Keratinocyte (primary cell): ENCODE data around the gene SH2B3. TPM values are rescaled to one million over a fixed set of nuclear protein-coding genes. Genes with fewer than 3 reads are reported as not detected.
"Not testable (repeated sequence)": the region's sequence is repeated elsewhere in the genome, so short reads cannot be mapped to it uniquely, and the experiment has no call there.

Source experiments
- DNase-seq: peaks from one replicate; pipeline ENCODE4 v3.0.0-alpha.2; 2011; ENCODE audit warnings: low read depth, missing footprints, low spot score
- FAIRE-seq: peaks from 2 replicates; lab custom pipeline; 2011; peaks lifted over from hg19 to GRCh38; lab: Jason Lieb, UNC
- H2AFZ ChIP-seq: 2 replicates; pipeline ENCODE4 v1.6.0; 2012; ENCODE audit warnings: low read length, control low read depth, inconsistent platforms; ENCODE audit not compliant: control insufficient read depth
- H3K27ac ChIP-seq: 2 replicates; pipeline ENCODE4 v1.5.1; 2011; ENCODE audit warnings: low read length; ENCODE audit not compliant: control insufficient read depth, insufficient read depth
- H3K27me3 ChIP-seq: 3 replicates; pipeline ENCODE4 v1.6.0; 2011; ENCODE audit warnings: low read length; ENCODE audit not compliant: control insufficient read depth, insufficient read depth; ENCODE audit errors: extremely low read depth
- H3K36me3 ChIP-seq, 2 experiments: 2 replicates in 1 of 2; 3 replicates in 1 of 2; pipeline ENCODE4 v1.5.1; 2011; ENCODE audit warnings: low read length in 2 of 2, mild to moderate bottlenecking in 1 of 2; ENCODE audit not compliant: control insufficient read depth in 2 of 2, insufficient read depth in 2 of 2; ENCODE audit errors: extremely low read depth in 1 of 2
- H3K4me1 ChIP-seq: 3 replicates; pipeline ENCODE4 v1.5.1; 2011; ENCODE audit warnings: low read length; ENCODE audit not compliant: control insufficient read depth, insufficient read depth; ENCODE audit errors: extremely low read depth
- H3K4me2 ChIP-seq: 3 replicates; pipeline ENCODE4 v1.6.0; 2011; ENCODE audit warnings: low read depth, low read length; ENCODE audit not compliant: control insufficient read depth, insufficient read depth; ENCODE audit errors: extremely low read depth
- H3K4me3 ChIP-seq, 3 experiments: fragments of 200-600 bp in 1 of 3; sonication (generic) in 1 of 3; 2 replicates in 2 of 3; 3 replicates in 1 of 3; pipeline ENCODE4 v1.5.1; 2011 to 2016; ENCODE audit warnings: low read length in 3 of 3, mild to moderate bottlenecking in 3 of 3, control low read depth in 2 of 3, inconsistent platforms in 1 of 3, low read depth in 1 of 3, mixed read lengths in 1 of 3, mixed run types in 1 of 3, moderate library complexity in 1 of 3; ENCODE audit not compliant: control insufficient read depth in 2 of 3, insufficient read depth in 2 of 3; ENCODE audit errors: extremely low read depth in 1 of 3
- H3K79me2 ChIP-seq: 2 replicates; pipeline ENCODE4 v1.6.0; 2012; ENCODE audit warnings: low read length; ENCODE audit not compliant: control insufficient read depth, insufficient read depth
- H3K9ac ChIP-seq: 3 replicates; pipeline ENCODE4 v1.6.0; 2011; ENCODE audit warnings: low read length; ENCODE audit not compliant: control insufficient read depth, insufficient read depth; ENCODE audit errors: extremely low read depth
- H3K9me1 ChIP-seq: 3 replicates; pipeline ENCODE4 v1.6.0; 2011; ENCODE audit warnings: low read length; ENCODE audit not compliant: control insufficient read depth, insufficient read depth; ENCODE audit errors: extremely low read depth
- H3K9me3 ChIP-seq: 2 replicates; pipeline ENCODE4 v1.5.1; 2012; ENCODE audit warnings: low read depth, low read length; ENCODE audit not compliant: control insufficient read depth
- H4K20me1 ChIP-seq: 3 replicates; pipeline ENCODE4 v1.6.0; 2011; ENCODE audit warnings: low read length; ENCODE audit not compliant: control insufficient read depth, insufficient read depth; ENCODE audit errors: extremely low read depth
- EZH2 ChIP-seq: IDR thresholded peaks from one replicate; pipeline ENCODE4 v1.6.1; 2012; ENCODE audit warnings: inconsistent platforms, mild to moderate bottlenecking, low read length, moderate library complexity
- dilution Hi-C: fragments of 300-500 bp; cut with MboI; formaldehyde crosslinking; loops from one replicate; pipeline ENCODE4 v1.7.0; 2020; ENCODE audit warnings: low sequenced_read_pairs; ENCODE audit not compliant: extremely low pct_ligation_motif_present
- polyA plus RNA-seq, 5 experiments: library from polyadenylated mRNA; depleted of rRNA in 3 of 5; stranded (reverse) in 3 of 5; stranded (forward) in 1 of 5; unstranded in 1 of 5; fragments of >200 nt; gene quantifications; 1 replicate in 1 of 5; 2 replicates in 3 of 5; 3 replicates in 1 of 5; pipeline versions ENCODE4 v1.2.1 to v1.2.3, GENCODE V29; 2011 to 2012; ENCODE audit warnings: missing spikeins in 2 of 5, low read depth in 1 of 5, low replicate concordance in 1 of 5
- TF ChIP-seq, protein P1 (sequence below), 3 experiments: IDR thresholded peaks in 1 of 3; conservative IDR thresholded peaks in 1 of 3; optimal IDR thresholded peaks in 1 of 3; 2 replicates in 2 of 3; 3 replicates in 1 of 3; pipeline versions ENCODE3 to v1.5.1; 2011; ENCODE audit warnings: low read length in 3 of 3, mild to moderate bottlenecking in 3 of 3, moderate library complexity in 2 of 3, control low read depth in 1 of 3, inconsistent platforms in 1 of 3; ENCODE audit not compliant: insufficient read depth in 2 of 3; ENCODE audit errors: extremely low read depth in 1 of 3

SH2B3 gene
- polyA plus RNA-seq, 1 donor (not counting 4 experiments of a cell fraction or from before 2014, with no cell fraction given), result 7.7 TPM

DNA sequence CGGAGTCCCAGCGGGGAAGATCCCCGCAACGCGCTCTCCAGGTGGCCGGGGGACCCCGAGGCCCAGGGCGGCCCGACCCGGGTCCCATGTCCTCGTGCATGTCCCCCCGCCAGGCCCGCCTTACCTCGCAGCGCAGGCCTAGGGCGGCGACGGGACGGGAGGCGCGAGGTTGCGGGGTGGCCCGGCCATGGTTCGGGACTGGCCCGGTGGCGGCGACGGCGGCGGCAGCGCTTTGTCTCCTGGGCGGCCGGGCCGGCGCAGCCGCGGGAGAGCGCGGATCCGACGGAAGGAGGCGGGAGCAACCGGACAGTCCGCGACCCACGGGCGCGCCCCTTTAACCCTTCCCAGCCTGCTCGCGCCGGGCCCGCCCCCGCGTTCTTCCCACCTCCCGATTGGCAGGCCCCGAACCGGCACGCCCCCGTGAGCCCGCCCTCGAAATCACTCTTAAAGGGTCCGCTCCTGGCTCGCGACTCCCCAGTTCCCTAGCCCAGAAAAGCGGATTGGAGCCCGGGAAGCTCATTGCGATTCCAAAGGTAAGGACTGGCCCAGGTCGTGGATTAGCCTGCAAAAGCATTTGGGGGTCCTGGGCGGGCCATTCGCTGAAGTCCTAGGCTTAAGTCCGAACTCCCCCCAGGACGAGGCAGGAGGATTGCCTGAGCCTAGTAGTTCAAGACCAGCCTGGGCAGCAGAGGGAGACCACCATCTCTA, 36.8 kb upstream of the SH2B3 start, which contains the start of gene PHETA1:
TSS of gene PHETA1 (minus strand) at position 308 of the 708 bp plus-strand sequence. CDS start 5,668 bp downstream, outside the sequence.
- Histone ChIP-seq H3K4me3 (peak within 1 kb of the TSS; percentile 54 to 87 (median 76)), H3K9me3 (no peaks in the 10 kb centered on the region), H3K9me1 (no peaks in the 10 kb centered on the region), H3K27me3 (no peaks in the 10 kb centered on the region), H2AFZ (peak within 1 kb of the TSS; percentile 91), H3K4me2 (peak within 1 kb of the TSS; percentile 97), H3K9ac (peak within 1 kb of the TSS; percentile 71), H3K79me2 (no peaks in the 10 kb centered on the region), H4K20me1 (no peaks in the 10 kb centered on the region), H3K27ac (no peak within 1 kb of the TSS), H3K36me3 (no peaks in the 10 kb centered on the region), H3K4me1 (peaks cover 18% of the 10 kb centered on the region)
- dilution Hi-C loops, result no loop called here
- DNase-seq, result peak; percentile 23
- peak; percentile 36 for FAIRE-seq
- TF ChIP-seq EZH2, result no peak
- TF ChIP-seq, protein P1, sequence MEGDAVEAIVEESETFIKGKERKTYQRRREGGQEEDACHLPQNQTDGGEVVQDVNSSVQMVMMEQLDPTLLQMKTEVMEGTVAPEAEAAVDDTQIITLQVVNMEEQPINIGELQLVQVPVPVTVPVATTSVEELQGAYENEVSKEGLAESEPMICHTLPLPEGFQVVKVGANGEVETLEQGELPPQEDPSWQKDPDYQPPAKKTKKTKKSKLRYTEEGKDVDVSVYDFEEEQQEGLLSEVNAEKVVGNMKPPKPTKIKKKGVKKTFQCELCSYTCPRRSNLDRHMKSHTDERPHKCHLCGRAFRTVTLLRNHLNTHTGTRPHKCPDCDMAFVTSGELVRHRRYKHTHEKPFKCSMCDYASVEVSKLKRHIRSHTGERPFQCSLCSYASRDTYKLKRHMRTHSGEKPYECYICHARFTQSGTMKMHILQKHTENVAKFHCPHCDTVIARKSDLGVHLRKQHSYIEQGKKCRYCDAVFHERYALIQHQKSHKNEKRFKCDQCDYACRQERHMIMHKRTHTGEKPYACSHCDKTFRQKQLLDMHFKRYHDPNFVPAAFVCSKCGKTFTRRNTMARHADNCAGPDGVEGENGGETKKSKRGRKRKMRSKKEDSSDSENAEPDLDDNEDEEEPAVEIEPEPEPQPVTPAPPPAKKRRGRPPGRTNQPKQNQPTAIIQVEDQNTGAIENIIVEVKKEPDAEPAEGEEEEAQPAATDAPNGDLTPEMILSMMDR (optimal IDR thresholded peaks at IDR 0.05 in 1 of 3, IDR thresholded peaks at IDR 0.05 in 1 of 3, conservative IDR thresholded peaks at IDR 0.05 in 1 of 3; ENCODE audit: extremely low read depth in 1 of 3, insufficient read depth in 2 of 3, low read length in 3 of 3), result no peak

DNA sequence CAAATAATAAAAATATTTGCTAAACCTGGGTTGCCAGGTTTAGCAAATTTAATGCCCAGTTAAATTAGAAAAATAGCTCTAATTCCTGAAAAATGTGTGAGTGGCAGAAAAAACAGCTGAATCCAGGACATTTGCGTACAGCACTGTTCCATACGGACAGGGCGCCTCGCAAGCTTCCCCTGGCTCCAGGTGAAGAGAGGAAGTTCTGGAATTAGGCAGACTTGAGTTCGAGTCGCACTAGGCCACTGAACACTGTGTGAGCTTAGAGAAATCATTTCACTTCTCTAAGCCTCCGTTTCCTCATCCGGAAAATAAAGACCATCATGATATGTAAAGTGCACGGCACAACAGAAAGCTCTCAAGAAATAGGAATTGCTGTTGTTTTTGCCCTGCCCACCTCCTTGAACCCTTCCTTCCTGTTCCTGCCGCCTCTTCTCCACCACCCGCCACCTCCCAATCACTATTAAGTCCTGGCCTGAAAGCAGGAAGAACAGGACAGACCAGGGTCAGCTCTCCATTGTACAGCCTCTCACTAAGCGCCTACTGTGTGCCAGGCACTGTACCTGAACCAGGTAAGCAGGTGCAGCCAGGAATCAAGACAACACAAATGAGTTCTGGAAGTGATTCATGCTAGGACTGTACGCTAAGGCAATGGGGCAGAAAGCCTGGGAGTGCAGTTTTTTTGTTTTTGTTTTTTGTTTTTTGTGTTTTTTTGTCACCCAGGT, 36.1 kb upstream of the SH2B3 start:
- Histone ChIP-seq H3K9ac (peak overlapping the region; percentile 71), H3K4me1 (peaks cover 18% of the 10 kb centered on the region), H3K79me2 (no peaks in the 10 kb centered on the region), H3K4me3 (peak overlapping the region; percentile 54 to 87 (median 76)), H3K27ac (no peak overlapping the region), H3K9me3 (no peaks in the 10 kb centered on the region), H4K20me1 (no peaks in the 10 kb centered on the region), H2AFZ (peak overlapping the region; percentile 91), H3K9me1 (no peaks in the 10 kb centered on the region), H3K27me3 (no peaks in the 10 kb centered on the region), H3K4me2 (peak overlapping the region; percentile 97), H3K36me3 (no peaks in the 10 kb centered on the region)
- no peak for DNase-seq
- dilution Hi-C loops, result no loop called here
- FAIRE-seq, result no peak
- TF ChIP-seq, protein P1 (optimal IDR thresholded peaks at IDR 0.05 in 1 of 3, IDR thresholded peaks at IDR 0.05 in 1 of 3, conservative IDR thresholded peaks at IDR 0.05 in 1 of 3; ENCODE audit: extremely low read depth in 1 of 3, insufficient read depth in 2 of 3, low read length in 3 of 3), result no peak
- no peak for TF ChIP-seq EZH2

DNA sequence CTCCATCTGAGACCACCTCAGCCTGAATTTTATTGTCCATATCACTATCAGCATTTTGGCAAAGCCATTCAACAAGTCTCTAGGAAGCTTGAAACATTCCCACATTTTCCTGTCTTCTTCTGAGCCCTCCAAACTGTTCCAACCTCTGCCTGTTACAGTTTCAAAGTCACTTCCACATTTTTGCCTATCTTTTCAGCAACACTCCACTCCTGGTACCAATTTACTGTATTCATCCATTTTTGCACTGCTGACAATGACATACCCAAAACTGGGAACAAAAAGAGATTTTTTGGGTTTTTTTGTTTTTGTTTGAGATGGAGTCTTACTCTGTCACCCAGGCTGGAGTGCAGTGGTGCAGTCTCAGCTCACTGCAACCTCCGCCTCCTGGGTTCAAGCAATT, 32.5 kb upstream of the SH2B3 start:
- DNase-seq, H3K9me1 ChIP-seq, dilution Hi-C loops, H3K27me3 ChIP-seq, H3K4me3 ChIP-seq, H3K9me3 ChIP-seq, H3K9ac ChIP-seq, H2AFZ ChIP-seq, H3K4me2 ChIP-seq, H3K36me3 ChIP-seq, H3K79me2 ChIP-seq, H3K4me1 ChIP-seq, FAIRE-seq, H3K27ac ChIP-seq, H4K20me1 ChIP-seq: not testable (repeated sequence)
